OCI-LY1 (cell line): ENCODE data around the gene B4GALT6.

Source experiments
- H2AFZ ChIP-seq: fragments of 200-600 bp; sonication (generic), shearing (Covaris generic); 2 replicates; pipeline ENCODE4 v1.6.0; 2014; ENCODE audit warnings: antibody characterized with exemption, mild to moderate bottlenecking, low read length
- H3F3A ChIP-seq: fragments of 200-600 bp; sonication (generic), shearing (Covaris generic); 2 replicates; pipeline ENCODE4 v1.6.0; 2014; ENCODE audit warnings: mild to moderate bottlenecking, antibody characterized with exemption, low read length, moderate library complexity; ENCODE audit not compliant: insufficient read depth
- H3K27ac ChIP-seq: fragments of 200-600 bp; sonication (generic); 2 replicates; pipeline ENCODE4 v1.5.1; 2014; ENCODE audit warnings: low read length, mixed run types, mild to moderate bottlenecking, low read depth; ENCODE audit not compliant: poor library complexity, severe bottlenecking
- H3K27me3 ChIP-seq: fragments of 200-600 bp; sonication (generic); 2 replicates; pipeline ENCODE4 v1.6.0; 2014; ENCODE audit warnings: antibody characterized with exemption, mild to moderate bottlenecking, low read length, moderate library complexity; ENCODE audit not compliant: insufficient read depth
- H3K36me3 ChIP-seq: fragments of 200-600 bp; sonication (generic); 2 replicates; pipeline ENCODE4 v1.6.1; 2014; ENCODE audit warnings: mild to moderate bottlenecking, antibody characterized with exemption, low read length, moderate library complexity, mixed read lengths; ENCODE audit not compliant: insufficient read depth
- H3K4me1 ChIP-seq: fragments of 200-600 bp; sonication (generic); 2 replicates; pipeline ENCODE4 v1.5.1; 2014; ENCODE audit warnings: mild to moderate bottlenecking, low read length, moderate library complexity; ENCODE audit not compliant: insufficient read depth, severe bottlenecking
- H3K4me2 ChIP-seq: fragments of 200-600 bp; sonication (generic), shearing (Covaris generic); 2 replicates; pipeline ENCODE4 v1.6.1; 2014; ENCODE audit warnings: low read length
- H3K4me3 ChIP-seq: fragments of 200-600 bp; sonication (generic); 2 replicates; pipeline ENCODE4 v1.5.1; 2014; ENCODE audit warnings: low read length, low read depth, mild to moderate bottlenecking, mixed read lengths; ENCODE audit not compliant: poor library complexity, severe bottlenecking
- H3K79me2 ChIP-seq: fragments of 200-600 bp; shearing (Covaris generic); 2 replicates; pipeline ENCODE4 v1.6.1; 2016; ENCODE audit warnings: mixed run types, low read length, mixed read lengths; ENCODE audit not compliant: insufficient read depth
- H3K9ac ChIP-seq: fragments of 200-600 bp; sonication (generic), shearing (Covaris generic); 2 replicates; pipeline ENCODE4 v1.6.1; 2014; ENCODE audit warnings: mild to moderate bottlenecking, low read length, mixed read lengths
- H3K9me2 ChIP-seq: fragments of 200-600 bp; sonication (generic), shearing (Covaris generic); 2 replicates; pipeline ENCODE4 v1.6.1; 2014; ENCODE audit warnings: low read depth, mild to moderate bottlenecking, low read length, mixed read lengths
- H3K9me3 ChIP-seq: fragments of 200-600 bp; shearing (Covaris generic); 2 replicates; pipeline ENCODE4 v1.6.1; 2014; ENCODE audit warnings: low read length, mixed read lengths
- H4K20me1 ChIP-seq: fragments of 200-600 bp; sonication (generic), shearing (Covaris generic); 2 replicates; pipeline ENCODE4 v1.6.0; 2016; ENCODE audit warnings: mild to moderate bottlenecking, low read length; ENCODE audit not compliant: insufficient read depth
- CTCF ChIP-seq: fragments of 200-600 bp; sonication (generic), shearing (Covaris generic); IDR thresholded peaks from 2 replicates; pipeline ENCODE4 v1.5.1; 2017; ENCODE audit warnings: mild to moderate bottlenecking, antibody characterized with exemption, low read length, moderate library complexity, mixed read lengths
- EZH2 ChIP-seq: fragments of 200-600 bp; sonication (generic), shearing (Covaris generic); IDR thresholded peaks from 2 replicates; pipeline ENCODE4 v1.8.0; 2017; ENCODE audit warnings: borderline replicate concordance, mixed run types, mild to moderate bottlenecking, antibody characterized with exemption, low read length, moderate library complexity, mixed read lengths

B4GALT6 gene

GRCh38 chr18:31678425-31678824, 6.0 kb downstream of the B4GALT6 start:
- Histone ChIP-seq H4K20me1 (no peaks in the 10 kb centered on the region), H2AFZ (no peak overlapping the region), H3K27ac (no peak overlapping the region), H3F3A (no peaks in the 10 kb centered on the region), H3K4me2 (no peak overlapping the region), H3K9me3 (no peaks in the 10 kb centered on the region), H3K9ac (no peak overlapping the region), H3K27me3 (no peaks in the 10 kb centered on the region), H3K79me2 (no peaks in the 10 kb centered on the region), H3K9me2 (no peaks in the 10 kb centered on the region), H3K36me3 (no peaks in the 10 kb centered on the region), H3K4me1 (no peaks in the 10 kb centered on the region), H3K4me3 (no peak overlapping the region)
- TF ChIP-seq CTCF: no peak
- TF ChIP-seq EZH2: no peak

- Histone ChIP-seq H3K27me3 (no peaks in the 10 kb centered on the region), H3K4me1 (no peaks in the 10 kb centered on the region), H3K9me2 (no peaks in the 10 kb centered on the region), H3K4me3 (no peak overlapping the region), H3K9me3 (no peaks in the 10 kb centered on the region), H4K20me1 (no peaks in the 10 kb centered on the region), H3F3A (no peaks in the 10 kb centered on the region), H3K9ac (no peak overlapping the region), H3K27ac (no peak overlapping the region), H3K36me3 (no peaks in the 10 kb centered on the region), H3K4me2 (no peak overlapping the region), H2AFZ (no peak overlapping the region), H3K79me2 (no peaks in the 10 kb centered on the region)
- TF ChIP-seq EZH2 (no peak), CTCF (no peak)
Measured at GRCh38 chr18:31677592-31677991, 6.8 kb downstream of the B4GALT6 start.

GRCh38 chr18:31675404-31675803, 9.0 kb downstream of the B4GALT6 start:
- Histone ChIP-seq H3K27ac (no peak overlapping the region), H3K9me3 (no peaks in the 10 kb centered on the region), H3K4me1 (no peaks in the 10 kb centered on the region), H3K9ac (no peak overlapping the region), H3F3A (no peaks in the 10 kb centered on the region), H3K27me3 (no peaks in the 10 kb centered on the region), H3K4me3 (no peak overlapping the region), H3K9me2 (no peaks in the 10 kb centered on the region), H3K36me3 (no peaks in the 10 kb centered on the region), H3K79me2 (no peaks in the 10 kb centered on the region), H3K4me2 (no peak overlapping the region), H4K20me1 (no peaks in the 10 kb centered on the region), H2AFZ (no peak overlapping the region)
- TF ChIP-seq EZH2: no peak
- TF ChIP-seq CTCF: no peak
